Upper lobe of left lung (tissue), 4 donors: ENCODE data around the gene AREL1.

Experiments used
- CTCF ChIP-seq, 6 experiments: fragments of 450-650 bp in 4 of 6; fragments of 200-600 bp in 2 of 6; sonication (generic) in 2 of 6; IDR thresholded peaks; one replicate each; pipeline ENCODE4 v1.5.1; 2016 to 2019; ENCODE audit warnings: antibody characterized with exemption in 6 of 6
- EP300 ChIP-seq, 4 donors: sonication (generic); formaldehyde crosslinking; IDR thresholded peaks; one replicate each; pipeline ENCODE4 v1.5.1; 2017; ENCODE audit warnings: antibody characterized with exemption in 4 of 4, control low read depth in 2 of 4
- POLR2A ChIP-seq, 4 donors: fragments of 450-650 bp; IDR thresholded peaks; one replicate each; pipeline ENCODE4 v1.5.1; 2016 to 2017; ENCODE audit warnings: antibody characterized with exemption in 4 of 4, mild to moderate bottlenecking in 2 of 4

DNA sequence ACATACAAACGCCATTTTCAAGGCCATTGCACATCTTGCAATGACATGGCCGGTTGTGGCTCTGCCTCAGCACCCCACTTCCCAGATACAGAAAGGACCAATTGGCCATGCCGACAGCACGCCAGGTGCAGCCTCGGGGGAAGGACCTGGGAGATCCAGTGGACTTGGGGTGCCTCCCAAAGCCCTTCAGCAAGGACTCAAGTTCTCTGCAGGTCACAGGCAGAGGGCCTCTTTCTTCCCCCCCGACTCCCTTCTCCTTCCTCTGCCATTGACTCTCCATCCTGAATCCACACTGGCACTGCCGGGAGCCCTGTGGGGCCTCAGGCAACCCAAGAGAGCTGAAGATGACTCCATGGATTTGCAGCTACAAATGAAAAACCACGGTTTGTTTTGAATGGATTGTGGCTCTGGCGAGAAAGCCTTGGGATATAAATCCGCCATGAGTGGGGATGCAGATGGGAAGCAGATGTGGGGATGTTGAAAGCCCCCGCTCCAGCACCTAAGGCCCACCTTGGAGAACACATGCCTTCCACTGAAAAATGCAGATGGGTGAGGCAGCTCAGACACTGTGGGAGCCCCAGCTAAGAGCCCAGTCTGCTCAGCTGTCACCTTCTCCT is 65.7 kb downstream of the AREL1 start:
- TF ChIP-seq CTCF (IDR thresholded peaks at IDR 0.05) (no peak), EP300 (IDR thresholded peaks at IDR 0.05) (no peak), POLR2A (IDR thresholded peaks at IDR 0.05) (no peak)
